SU-DHL-6 (cell line): ENCODE measurements around the gene OBSCN.

Experiments
- EZH2phosphoT487 ChIP-seq: fragments of 200-600 bp; sonication (generic), shearing (Covaris generic); conservative IDR thresholded peaks from 2 replicates; pipeline ENCODE4 v1.6.1; 2018; ENCODE audit warnings: mild to moderate bottlenecking, antibody characterized with exemption, low read length, moderate library complexity, mixed read lengths
- TF ChIP-seq, protein P1 (sequence below): fragments of 200-600 bp; sonication (generic); IDR thresholded peaks from one replicate; pipeline ENCODE4 v1.5.1; 2017; ENCODE audit warnings: antibody characterized with exemption, mild to moderate bottlenecking, low read length, moderate library complexity; ENCODE audit not compliant: insufficient read depth, poor library complexity, severe bottlenecking

GRCh38 chr1:228370439-228370940 is 162.6 kb downstream of the OBSCN start:
- TF ChIP-seq, protein P1, sequence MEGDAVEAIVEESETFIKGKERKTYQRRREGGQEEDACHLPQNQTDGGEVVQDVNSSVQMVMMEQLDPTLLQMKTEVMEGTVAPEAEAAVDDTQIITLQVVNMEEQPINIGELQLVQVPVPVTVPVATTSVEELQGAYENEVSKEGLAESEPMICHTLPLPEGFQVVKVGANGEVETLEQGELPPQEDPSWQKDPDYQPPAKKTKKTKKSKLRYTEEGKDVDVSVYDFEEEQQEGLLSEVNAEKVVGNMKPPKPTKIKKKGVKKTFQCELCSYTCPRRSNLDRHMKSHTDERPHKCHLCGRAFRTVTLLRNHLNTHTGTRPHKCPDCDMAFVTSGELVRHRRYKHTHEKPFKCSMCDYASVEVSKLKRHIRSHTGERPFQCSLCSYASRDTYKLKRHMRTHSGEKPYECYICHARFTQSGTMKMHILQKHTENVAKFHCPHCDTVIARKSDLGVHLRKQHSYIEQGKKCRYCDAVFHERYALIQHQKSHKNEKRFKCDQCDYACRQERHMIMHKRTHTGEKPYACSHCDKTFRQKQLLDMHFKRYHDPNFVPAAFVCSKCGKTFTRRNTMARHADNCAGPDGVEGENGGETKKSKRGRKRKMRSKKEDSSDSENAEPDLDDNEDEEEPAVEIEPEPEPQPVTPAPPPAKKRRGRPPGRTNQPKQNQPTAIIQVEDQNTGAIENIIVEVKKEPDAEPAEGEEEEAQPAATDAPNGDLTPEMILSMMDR, result no peak
- no peak for TF ChIP-seq EZH2phosphoT487
